GM23338 (cell line): Measurements from ENCODE around the gene ACKR1.
A peak's percentile ranks its signal among the peaks of the same experiment; 100 is the strongest.

ENCODE experiments used
- CTCF ChIP-seq, 2 experiments: fragments of 200-600 bp in 1 of 2; sonication (generic) in 1 of 2; conservative IDR thresholded peaks; 2 replicates each; pipeline versions ENCODE4 v1.5.1 to v1.6.1; 2016 to 2017; ENCODE audit warnings: antibody characterized with exemption in 2 of 2, low read depth in 2 of 2, mild to moderate bottlenecking in 2 of 2, moderate library complexity in 1 of 2
- EZH2 ChIP-seq: fragments of 200-600 bp; sonication (generic); IDR thresholded peaks from one replicate; pipeline ENCODE4 v1.8.0; 2017; ENCODE audit warnings: antibody characterized with exemption, mild to moderate bottlenecking, low read depth; ENCODE audit not compliant: unreplicated experiment
- JUNB ChIP-seq: IDR thresholded peaks from one replicate; pipeline ENCODE4 v1.6.1; 2016; ENCODE audit warnings: antibody characterized with exemption; ENCODE audit not compliant: unreplicated experiment
- TF ChIP-seq, protein P1 (sequence below): IDR thresholded peaks from one replicate; pipeline ENCODE4 v1.6.1; 2018; ENCODE audit warnings: antibody characterized with exemption; ENCODE audit not compliant: unreplicated experiment

DNA sequence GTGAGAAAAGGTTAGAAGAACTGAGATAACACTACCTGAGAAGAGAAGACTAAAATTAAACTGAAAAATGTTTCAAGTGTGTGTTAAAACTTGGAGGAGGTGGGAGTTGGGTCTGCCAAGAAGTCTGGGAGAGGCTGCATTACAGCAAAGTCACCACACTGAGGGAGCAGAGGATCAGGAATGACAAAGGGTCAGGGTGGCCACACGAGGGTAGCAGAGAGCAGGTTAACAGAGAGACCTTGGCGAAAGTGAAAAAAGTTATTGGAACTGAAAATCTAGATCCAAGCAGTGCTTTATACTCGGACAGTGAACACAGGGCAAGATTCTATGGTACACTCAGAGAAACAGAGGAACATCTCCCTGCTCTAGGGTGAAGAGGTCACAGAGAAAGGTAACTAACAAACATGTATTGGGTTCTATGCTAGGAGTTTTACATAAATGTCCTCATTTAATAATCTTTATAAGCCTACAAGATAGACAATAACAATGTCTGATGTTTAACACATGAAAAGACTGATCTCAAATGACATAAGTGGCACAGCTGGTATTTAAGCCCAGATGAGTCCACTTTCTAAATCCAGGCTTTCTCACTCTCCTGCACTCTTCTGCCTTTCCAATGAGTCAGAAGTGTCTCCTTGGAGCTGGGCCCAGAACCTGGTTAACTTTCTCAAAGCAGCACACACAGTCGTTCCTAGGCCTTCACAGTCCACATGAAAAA is 43.5 kb upstream of the ACKR1 start:
- TF ChIP-seq EZH2 (no peak), JUNB (no peak), CTCF (conservative IDR thresholded peaks at IDR 0.05; ENCODE audit: low read depth in 2 of 2) (peak; percentile 99 to 100)
- TF ChIP-seq, protein P1, sequence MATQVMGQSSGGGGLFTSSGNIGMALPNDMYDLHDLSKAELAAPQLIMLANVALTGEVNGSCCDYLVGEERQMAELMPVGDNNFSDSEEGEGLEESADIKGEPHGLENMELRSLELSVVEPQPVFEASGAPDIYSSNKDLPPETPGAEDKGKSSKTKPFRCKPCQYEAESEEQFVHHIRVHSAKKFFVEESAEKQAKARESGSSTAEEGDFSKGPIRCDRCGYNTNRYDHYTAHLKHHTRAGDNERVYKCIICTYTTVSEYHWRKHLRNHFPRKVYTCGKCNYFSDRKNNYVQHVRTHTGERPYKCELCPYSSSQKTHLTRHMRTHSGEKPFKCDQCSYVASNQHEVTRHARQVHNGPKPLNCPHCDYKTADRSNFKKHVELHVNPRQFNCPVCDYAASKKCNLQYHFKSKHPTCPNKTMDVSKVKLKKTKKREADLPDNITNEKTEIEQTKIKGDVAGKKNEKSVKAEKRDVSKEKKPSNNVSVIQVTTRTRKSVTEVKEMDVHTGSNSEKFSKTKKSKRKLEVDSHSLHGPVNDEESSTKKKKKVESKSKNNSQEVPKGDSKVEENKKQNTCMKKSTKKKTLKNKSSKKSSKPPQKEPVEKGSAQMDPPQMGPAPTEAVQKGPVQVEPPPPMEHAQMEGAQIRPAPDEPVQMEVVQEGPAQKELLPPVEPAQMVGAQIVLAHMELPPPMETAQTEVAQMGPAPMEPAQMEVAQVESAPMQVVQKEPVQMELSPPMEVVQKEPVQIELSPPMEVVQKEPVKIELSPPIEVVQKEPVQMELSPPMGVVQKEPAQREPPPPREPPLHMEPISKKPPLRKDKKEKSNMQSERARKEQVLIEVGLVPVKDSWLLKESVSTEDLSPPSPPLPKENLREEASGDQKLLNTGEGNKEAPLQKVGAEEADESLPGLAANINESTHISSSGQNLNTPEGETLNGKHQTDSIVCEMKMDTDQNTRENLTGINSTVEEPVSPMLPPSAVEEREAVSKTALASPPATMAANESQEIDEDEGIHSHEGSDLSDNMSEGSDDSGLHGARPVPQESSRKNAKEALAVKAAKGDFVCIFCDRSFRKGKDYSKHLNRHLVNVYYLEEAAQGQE, result no peak
